ENCODE measurements around the gene TMEM116. TPM values are rescaled to one million over a fixed set of nuclear protein-coding genes. Genes with fewer than 3 reads are reported as not detected.

Gene TMEM116
- total RNA-seq, result 10 to 100 TPM; 10.5 to 17.9 (median 14.5) TPM

GRCh38 chr12:112012775-112013600 lies at the start of gene TMEM116, which contains the start of gene ERP29:
TMEM116 (minus strand) TSS chr12:112013165; CDS start chr12:112005270, 7,895 bp downstream.
ERP29 (plus strand) TSS chr12:112013426; CDS start chr12:112013466, 40 bp downstream.
- TF ChIP-seq, protein P1, sequence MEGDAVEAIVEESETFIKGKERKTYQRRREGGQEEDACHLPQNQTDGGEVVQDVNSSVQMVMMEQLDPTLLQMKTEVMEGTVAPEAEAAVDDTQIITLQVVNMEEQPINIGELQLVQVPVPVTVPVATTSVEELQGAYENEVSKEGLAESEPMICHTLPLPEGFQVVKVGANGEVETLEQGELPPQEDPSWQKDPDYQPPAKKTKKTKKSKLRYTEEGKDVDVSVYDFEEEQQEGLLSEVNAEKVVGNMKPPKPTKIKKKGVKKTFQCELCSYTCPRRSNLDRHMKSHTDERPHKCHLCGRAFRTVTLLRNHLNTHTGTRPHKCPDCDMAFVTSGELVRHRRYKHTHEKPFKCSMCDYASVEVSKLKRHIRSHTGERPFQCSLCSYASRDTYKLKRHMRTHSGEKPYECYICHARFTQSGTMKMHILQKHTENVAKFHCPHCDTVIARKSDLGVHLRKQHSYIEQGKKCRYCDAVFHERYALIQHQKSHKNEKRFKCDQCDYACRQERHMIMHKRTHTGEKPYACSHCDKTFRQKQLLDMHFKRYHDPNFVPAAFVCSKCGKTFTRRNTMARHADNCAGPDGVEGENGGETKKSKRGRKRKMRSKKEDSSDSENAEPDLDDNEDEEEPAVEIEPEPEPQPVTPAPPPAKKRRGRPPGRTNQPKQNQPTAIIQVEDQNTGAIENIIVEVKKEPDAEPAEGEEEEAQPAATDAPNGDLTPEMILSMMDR (IDR thresholded peaks at IDR 0.05; ENCODE audit: low read depth), result no peak

- TF ChIP-seq, protein P1 (IDR thresholded peaks at IDR 0.05; ENCODE audit: low read depth), result no peak
Measured at GRCh38 chr12:112061137-112061536, 48.2 kb upstream of the TMEM116 start.

DNA sequence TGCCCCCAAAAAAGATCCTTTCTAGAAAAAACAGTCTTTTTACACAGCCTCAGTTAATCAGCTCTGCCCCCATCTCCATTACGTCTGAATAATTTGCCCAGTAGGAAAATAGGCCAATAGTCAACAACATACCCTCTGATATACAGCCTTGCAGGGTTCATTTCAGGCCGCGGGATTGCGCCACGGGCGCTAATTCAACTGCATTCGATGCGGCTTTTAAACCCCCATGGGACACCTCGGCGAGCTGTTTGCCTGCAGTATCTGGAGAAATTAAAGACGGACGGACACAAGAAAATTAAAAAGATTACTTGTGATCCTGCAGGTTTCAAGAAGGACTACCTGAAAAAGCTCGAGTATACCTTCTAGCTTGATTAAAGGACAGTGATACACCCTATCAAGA lies 36.4 kb upstream of the TMEM116 start:
- TF ChIP-seq, protein P1 (IDR thresholded peaks at IDR 0.05; ENCODE audit: low read depth), result no peak

GRCh38 chr12:112046003-112046402 lies 33.0 kb upstream of the TMEM116 start:
- TF ChIP-seq, protein P1 (IDR thresholded peaks at IDR 0.05; ENCODE audit: low read depth), result no peak

DNA sequence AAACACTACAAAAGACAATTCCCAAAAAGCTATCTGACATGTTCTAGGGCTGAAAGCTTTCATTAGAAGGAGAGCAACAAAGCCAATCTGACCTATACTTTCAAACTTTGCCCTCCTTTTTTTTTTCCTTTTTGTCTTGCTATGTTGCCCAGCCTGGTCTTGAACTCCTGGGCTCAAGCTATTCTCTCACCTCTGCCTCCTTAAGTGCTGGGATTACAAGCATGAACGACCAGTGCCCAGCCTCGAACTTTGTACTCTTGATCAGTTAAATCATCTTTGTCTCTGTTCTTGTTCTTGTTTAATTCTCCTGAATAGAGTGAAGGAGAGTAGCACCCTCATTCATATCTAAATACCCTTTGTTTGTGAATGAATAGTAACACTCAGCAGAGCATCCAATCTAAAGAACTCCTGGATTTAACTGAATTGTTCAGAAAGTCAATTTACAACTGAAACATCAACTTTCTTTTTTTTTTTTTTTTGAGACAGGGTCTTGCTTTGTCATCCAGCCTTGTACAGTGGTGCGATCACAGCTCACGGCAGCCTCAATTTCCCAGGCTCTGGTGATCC lies 22.3 kb upstream of the TMEM116 start:
- TF ChIP-seq, protein P1 (IDR thresholded peaks at IDR 0.05; ENCODE audit: low read depth), result no peak

DNA sequence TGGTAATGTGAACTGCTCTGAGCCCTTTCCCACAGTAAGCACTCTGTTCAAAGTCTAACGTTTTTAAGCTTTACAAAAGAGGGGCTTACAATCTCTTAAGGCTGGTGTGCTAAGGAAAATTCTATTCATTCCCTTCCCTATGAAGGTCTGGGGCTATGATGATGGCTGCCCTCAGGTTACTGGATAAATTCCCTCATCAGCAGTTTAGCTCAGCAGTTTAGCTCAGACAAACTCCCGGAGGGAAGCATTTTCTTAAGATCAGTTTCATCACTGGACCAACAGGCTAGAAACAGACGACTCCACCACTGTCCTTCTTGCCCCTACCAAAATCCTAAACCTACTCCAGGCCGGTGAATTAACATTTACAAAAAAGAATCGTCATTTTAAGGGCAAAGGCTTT lies 19.3 kb upstream of the TMEM116 start:
- TF ChIP-seq, protein P1 (IDR thresholded peaks at IDR 0.05; ENCODE audit: low read depth), result no peak

DNA sequence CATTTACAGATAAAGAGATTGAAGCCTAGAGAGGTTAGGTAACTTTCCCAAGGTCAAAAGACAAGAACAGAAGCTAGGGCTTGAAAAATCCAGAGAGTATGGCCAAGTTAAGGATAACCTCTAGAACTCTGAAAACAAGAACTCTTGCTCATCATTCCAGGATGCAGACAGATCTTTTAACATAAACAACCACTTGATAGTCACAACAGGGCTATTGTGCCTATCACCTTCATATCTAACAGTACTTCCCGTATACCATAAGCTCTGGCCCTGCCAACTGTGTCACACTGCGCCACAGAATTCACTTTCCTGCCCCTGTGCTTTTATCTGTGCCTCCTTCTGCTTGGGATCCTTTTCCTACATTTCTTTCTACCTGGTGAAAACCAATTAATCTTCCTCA lies 18.5 kb upstream of the TMEM116 start:
- TF ChIP-seq, protein P1 (IDR thresholded peaks at IDR 0.05; ENCODE audit: low read depth), result no peak
